ENCODE data around the gene PALLD.

- TF ChIP-seq GATA2 (IDR thresholded peaks at IDR 0.05; ENCODE audit: low read depth, low read length) (no peak), GATA3 (IDR thresholded peaks at IDR 0.05; ENCODE audit: low read depth, low read length) (no peak)
These were observed 315.2 kb downstream of the PALLD start for GRCh38 chr4:168811786-168812651.
